ENCODE data around the gene SUFU. TPM values are rescaled to one million over a fixed set of nuclear protein-coding genes. Genes with fewer than 3 reads are reported as not detected.

SUFU gene
- total and polyA plus RNA-seq, 2 of the 4 experiments (the other 2 are of a cell fraction): 2.2 to 11.0 TPM

- in situ Hi-C loops (cut with MboI; ENCODE audit: low sequenced_read_pairs): no loop called here
- no peaks in the 10 kb centered on the region for H3K36me3 ChIP-seq (ENCODE audit: control insufficient read depth, insufficient read depth, low read length)
Measured at GRCh38 chr10:102465466-102465865, 38.3 kb upstream of the SUFU start.

More at GRCh38 chr10:102465466-102465865, 38.3 kb upstream of the SUFU start:
- H2AK5ac ChIP-seq (ENCODE audit: low read depth, low read length): no peak overlapping the region
- TF ChIP-seq CEBPB (IDR thresholded peaks at IDR 0.05; ENCODE audit: low read depth, low read length) (no peak), RAD21 (IDR thresholded peaks at IDR 0.05; ENCODE audit: low read length) (no peak), POLR2A (IDR thresholded peaks at IDR 0.05; ENCODE audit: low read depth, low read length) (no peak), NFE2L2 (IDR thresholded peaks at IDR 0.05; ENCODE audit: low read depth, low read length) (no peak), RCOR1 (IDR thresholded peaks at IDR 0.05; ENCODE audit: insufficient replicate concordance, low read length) (no peak), MXI1 (IDR thresholded peaks at IDR 0.05; ENCODE audit: borderline replicate concordance, low read depth, low read length) (no peak), FOS (IDR thresholded peaks at IDR 0.05; ENCODE audit: low read depth, low read length) (no peak), ELK1 (IDR thresholded peaks at IDR 0.05; ENCODE audit: borderline replicate concordance, low read depth, low read length) (no peak), SMC3 (IDR thresholded peaks at IDR 0.05; ENCODE audit: low read depth, low read length) (no peak), RFX5 (IDR thresholded peaks at IDR 0.05; ENCODE audit: low read depth, low read length) (no peak)
- H3K4me2 ChIP-seq (ENCODE audit: low read depth, low read length): no peak overlapping the region
- dilution Hi-C loops (cut with HindIII; ENCODE audit: low sequenced_read_pairs, unreplicated experiment): no loop called here
- no peak overlapping the region for H2BK5ac ChIP-seq (ENCODE audit: low read depth, low read length, poor library complexity, severe bottlenecking)
- H2BK120ac ChIP-seq (ENCODE audit: low read depth, low read length): no peak overlapping the region
- no peak overlapping the region for H3K9ac ChIP-seq (ENCODE audit: low read depth, low read length)
- CTCF ChIA-PET: no interaction called here
- H4K91ac ChIP-seq (ENCODE audit: insufficient read depth, low read depth, low read length): no peak overlapping the region
- POLR2A ChIA-PET (ENCODE audit: unreplicated experiment): no interaction called here
- no TSS peak for BruUV-seq (replicated peaks)
- H3K79me1 ChIP-seq (ENCODE audit: low read depth in 1 of 2, low read length in 2 of 2): no peaks in the 10 kb centered on the region
- no peak overlapping the region for H3K18ac ChIP-seq (ENCODE audit: low read depth, low read length)
- no peak overlapping the region for H2BK15ac ChIP-seq (ENCODE audit: low read depth, low read length)
- H2AFZ ChIP-seq (replicated peaks; ENCODE audit: low read length, poor library complexity): no peak overlapping the region
- no CpG with 5 or more reads among the region's 3 CpGs for WGBS, 2 experiments (ENCODE audit: extremely low coverage in 2 of 2, insufficient read length in 1 of 2)
- H3K4ac ChIP-seq (ENCODE audit: low read depth, low read length): no peak overlapping the region
- no peak overlapping the region for H4K8ac ChIP-seq (ENCODE audit: low read depth in 2 of 2, low read length in 2 of 2)
- DNase-seq (no peak), ATAC-seq (ENCODE audit: low read depth) (no peak)
- H3K4me1 ChIP-seq (ENCODE audit: control insufficient read depth, insufficient read depth, low read length): peaks cover 8% of the 10 kb centered on the region
- H3K4me3 ChIP-seq (ENCODE audit: insufficient read depth, low read depth, low read length): no peak overlapping the region
- H4K20me1 ChIP-seq (ENCODE audit: insufficient read depth, low read length): no peaks in the 10 kb centered on the region
- no peak overlapping the region for H3K14ac ChIP-seq (replicated peaks; ENCODE audit: low read depth, low read length)
- no peak overlapping the region for H4K5ac ChIP-seq (ENCODE audit: low read depth, low read length)
- H2AK9ac ChIP-seq (replicated peaks; ENCODE audit: low read depth, low read length, poor library complexity): peak overlapping the region; percentile 65
- H3K9me1 ChIP-seq (ENCODE audit: insufficient read depth, low read length): peaks cover 3% of the 10 kb centered on the region
- intact Hi-C loops (cut with micrococcal nuclease): no loop called here
- no peaks in the 10 kb centered on the region for H3K9me3 ChIP-seq (ENCODE audit: control insufficient read depth, insufficient read depth, low read length)
- H3K27ac ChIP-seq (ENCODE audit: insufficient read depth, low read length): no peak overlapping the region
- H3K56ac ChIP-seq (ENCODE audit: extremely low read depth, insufficient read depth, low read length): no peak overlapping the region
- no peak overlapping the region for H3K23ac ChIP-seq (ENCODE audit: low read depth, low read length)
- H3K27me3 ChIP-seq (ENCODE audit: control insufficient read depth, insufficient read depth, low read length): peaks cover 16% of the 10 kb centered on the region
- H2BK20ac ChIP-seq (ENCODE audit: low read depth, low read length): no peak overlapping the region

Measured in IMR-90 (cell line).